GM21447 (cell line): Measurements from ENCODE around the gene AP1M1.
"Not testable (repeated sequence)": the region's sequence is repeated elsewhere in the genome, so short reads cannot be mapped to it uniquely, and the experiment has no call there.

Experiments used
- ATAC-seq: cut with Tn5 transposase; IDR thresholded peaks from one replicate; pipeline ENCODE4 v1.9.1; 2021; ENCODE audit not compliant: unreplicated experiment

Gene AP1M1

DNA sequence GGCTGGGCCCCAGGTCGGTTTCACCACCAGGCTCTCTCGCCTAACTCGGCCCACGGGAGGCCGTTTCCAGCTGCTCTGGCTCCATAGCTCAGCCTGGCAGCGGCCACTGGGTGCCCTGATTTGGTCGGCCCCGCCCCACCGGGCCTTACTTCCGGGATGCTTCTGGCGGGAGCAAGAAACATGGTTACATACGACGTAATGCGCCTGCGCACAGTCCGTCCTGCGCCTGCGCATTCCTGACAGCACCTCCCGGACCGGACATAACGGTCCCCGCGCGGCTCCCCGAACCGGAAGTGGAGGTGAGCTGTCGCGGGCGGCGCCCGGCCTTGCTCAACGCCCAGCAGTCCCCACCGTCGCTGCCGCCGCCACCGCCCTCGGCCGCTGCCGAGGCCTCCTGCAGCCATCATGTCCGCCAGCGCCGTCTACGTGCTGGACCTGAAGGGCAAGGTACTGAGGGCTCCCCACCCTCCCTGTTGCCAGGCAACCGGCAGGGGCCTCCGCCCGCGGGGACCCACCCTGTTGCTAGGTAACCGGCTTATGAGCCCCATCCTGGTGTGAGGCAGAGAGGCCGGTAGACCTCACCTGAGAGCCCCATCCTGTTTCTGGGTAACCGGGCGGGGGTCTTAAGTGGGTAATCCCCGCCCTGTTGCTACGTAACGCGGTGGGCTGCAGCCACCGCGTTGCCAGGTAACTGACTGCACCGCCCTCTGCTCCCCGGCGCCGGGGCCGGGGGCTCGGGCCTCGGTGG lies at the start of gene AP1M1:
Gene AP1M1, plus strand, starts transcription at position 290 of the 748 bp plus-strand sequence. Its CDS starts 116 bp downstream, at position 406.
- peak; percentile 85 for ATAC-seq

DNA sequence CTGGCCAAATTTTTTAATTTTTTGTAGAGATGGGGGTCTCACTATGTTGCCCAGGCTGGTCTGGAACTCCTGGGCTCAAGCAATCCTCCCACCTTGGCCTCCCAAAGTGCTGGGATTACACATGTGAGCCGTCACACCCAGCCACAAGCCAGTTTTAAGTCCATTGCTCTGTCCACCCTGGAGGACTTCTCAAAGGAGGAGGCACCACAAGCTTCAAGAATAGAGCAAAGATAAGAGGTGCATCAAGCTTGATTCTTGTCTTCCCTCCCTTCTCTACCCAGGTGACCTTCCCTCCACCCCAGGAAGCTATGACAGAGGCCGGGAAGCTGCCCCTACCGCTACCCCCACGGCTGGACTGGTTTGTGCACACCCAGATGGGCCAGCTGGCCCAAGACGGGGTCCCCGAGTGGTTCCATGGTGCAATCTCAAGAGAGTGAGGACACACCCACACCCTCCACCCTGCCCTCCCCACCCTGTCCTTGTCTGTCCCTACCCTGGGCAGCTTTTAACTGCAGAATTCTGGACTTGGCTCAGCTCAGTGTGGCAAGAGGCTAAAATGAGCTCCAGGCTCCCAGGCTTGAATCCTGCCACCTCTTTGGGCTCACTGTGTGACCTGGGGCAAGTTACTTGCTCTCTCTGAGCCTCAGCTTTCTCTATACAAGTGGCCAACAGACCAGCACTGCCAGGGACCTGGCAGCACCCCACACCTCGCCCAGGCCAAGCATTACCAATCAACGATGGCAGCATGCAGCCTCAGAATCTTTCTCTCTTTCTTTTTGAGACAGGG lies 49.1 kb upstream of the AP1M1 start:
- no peak for ATAC-seq

DNA sequence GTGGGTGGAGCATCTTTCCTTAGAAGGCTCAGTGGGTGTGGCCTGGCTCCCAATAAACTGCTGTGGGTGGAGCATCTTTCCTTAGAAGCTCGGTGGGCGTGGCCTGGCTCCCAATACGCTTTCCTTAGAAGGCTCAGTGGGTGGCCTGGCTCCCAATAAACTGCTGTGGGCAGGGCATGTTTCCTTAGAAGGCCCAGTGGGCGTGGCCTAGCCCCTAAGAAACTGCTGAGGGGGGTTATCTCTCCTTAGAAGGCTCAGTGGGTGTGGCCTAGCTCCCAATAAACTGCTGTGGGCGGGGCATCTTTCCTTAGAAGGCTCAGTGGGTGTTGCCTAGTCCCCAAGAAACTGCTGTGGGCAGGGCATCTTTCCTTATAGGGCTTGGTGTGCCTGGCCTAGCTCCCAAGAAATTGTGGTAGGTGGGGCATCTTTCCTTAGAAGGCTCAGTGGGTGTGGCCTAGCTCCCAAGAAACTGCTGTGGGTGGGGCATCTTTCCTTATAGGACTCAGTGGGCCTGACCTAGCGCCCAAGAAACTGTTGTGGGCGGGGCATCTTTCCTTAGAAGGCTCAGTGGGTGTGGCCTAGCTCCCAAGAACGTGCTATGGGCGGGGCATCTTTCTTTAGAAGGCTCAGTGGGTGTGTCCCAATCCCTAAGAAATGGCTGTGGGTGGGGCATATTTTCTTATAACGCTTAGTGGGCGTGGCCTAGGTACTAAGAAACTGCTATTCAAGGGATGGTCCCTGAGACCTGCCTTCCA lies 44.0 kb upstream of the AP1M1 start:
- no peak for ATAC-seq

DNA sequence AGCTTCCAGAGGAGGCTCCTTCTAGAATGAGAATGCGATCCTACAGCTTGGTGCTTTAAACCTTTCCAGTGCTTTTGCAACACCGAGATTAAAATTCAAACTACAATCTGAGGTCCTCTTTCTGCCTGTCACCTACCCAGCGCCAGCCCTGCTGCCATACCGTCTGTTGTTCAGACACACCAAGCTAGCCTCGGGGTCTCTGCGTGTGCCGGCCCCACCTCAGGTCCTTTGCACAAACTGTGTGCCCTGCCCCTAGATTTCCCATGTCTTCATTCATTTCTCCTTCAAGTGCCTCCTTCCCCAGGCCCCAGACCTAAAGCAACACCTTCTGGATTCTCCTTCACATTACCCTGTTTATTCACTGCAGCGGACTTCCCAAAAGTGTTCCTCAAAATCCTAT lies 43.2 kb upstream of the AP1M1 start:
- no peak for ATAC-seq

DNA sequence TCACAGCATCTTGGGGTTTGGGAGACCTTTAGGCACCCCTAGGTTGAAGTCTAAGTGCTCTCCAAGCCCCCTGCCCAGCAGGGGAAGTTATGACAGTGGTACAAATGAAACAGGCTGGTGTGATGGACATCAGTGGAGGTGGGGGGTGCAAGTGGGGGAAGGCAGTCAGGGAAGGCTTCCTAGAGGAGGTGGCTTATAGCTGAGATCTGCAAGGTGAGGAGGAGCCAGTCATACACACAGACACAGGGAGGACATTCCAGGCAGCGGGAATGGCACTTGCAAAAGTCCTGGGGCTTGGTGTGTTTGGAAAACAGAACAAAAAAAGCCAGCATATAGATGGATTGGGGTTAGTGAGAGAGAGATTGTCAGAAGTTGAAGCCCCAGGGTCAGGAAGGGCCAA lies 42.6 kb upstream of the AP1M1 start:
- no peak for ATAC-seq

DNA sequence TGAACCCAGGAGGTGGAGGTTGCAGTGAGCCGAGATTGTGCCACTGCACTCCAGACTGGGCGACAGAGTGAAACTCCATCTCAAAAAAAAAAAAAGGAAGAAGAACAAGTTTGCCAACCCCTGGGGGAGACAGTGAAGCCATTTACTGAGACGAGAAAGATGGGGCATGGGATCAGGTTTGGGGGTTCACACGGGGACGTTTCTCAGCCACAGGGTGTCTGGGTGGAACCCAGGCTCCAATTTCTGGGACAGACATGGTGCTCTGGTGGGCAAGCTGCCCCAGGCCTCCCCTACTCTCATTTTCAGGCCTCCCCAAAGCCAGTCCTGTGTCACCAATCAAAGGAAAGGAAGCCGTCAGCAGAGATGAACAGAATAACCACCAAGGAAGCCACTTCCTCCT lies 40.8 kb upstream of the AP1M1 start:
- no peak for ATAC-seq

DNA sequence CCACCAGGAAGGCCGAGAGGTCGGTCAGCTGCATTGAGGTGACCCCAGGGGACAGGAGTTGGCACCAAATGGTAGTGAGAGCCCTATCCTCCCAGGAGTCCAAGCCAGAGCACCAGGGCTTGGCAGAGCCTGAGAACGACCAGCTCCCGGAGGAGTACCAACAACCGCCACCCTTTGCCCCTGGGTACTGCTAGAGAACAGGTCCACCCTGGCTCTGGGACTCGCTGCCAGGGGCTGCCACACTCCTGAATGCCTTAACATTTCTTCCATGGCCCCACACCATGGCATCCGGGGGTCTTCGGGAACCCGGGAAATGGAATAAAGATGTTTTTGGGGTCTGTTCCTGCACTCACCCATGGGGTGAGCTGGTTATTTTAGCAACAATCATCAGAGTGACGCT lies 40.1 kb upstream of the AP1M1 start:
- ATAC-seq = no peak

DNA sequence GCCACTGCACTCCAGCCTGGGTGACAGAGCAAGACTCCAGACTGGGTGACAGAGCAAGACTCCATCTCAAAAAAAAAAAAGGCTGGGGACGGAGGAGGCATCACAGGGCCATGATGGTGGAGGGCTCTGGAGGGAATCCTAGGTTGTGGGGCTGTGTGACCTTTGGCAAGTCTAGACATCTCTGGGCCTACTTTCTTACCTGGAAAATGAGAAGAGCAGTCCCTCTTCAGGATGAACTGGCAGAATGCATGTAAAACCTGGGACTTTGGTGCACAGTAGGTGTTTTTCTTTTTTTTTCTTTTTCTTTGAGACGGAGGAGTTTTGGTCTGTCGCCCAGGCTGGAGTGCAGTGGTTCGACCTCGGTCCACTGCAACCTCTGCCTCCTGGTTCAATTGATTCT lies 38.1 kb upstream of the AP1M1 start:
- no peak for ATAC-seq

DNA sequence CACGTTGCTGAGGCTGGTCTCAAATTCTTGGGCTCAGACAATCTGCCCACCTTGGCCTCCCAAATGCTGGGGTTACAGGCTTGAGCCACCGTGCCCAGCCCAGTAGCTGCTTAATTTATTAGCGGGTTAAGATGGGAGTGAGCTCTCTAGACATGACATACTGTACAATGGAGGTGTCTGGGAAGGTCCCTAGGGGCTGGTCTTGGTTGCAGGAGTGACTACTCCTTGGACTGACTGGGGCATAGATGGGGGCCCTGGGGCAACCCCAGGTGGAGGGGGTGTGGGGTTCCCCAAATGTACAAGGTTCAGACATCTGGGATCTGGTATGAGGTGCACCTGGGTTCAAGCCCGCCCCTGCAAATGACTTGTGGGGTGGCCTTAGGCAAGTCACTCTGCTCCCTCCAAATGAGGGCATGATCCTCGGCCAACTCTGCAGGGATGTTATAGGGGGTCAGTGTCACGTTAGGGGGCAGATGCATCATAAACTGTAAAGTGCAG lies 37.2 kb upstream of the AP1M1 start:
- no peak for ATAC-seq

DNA sequence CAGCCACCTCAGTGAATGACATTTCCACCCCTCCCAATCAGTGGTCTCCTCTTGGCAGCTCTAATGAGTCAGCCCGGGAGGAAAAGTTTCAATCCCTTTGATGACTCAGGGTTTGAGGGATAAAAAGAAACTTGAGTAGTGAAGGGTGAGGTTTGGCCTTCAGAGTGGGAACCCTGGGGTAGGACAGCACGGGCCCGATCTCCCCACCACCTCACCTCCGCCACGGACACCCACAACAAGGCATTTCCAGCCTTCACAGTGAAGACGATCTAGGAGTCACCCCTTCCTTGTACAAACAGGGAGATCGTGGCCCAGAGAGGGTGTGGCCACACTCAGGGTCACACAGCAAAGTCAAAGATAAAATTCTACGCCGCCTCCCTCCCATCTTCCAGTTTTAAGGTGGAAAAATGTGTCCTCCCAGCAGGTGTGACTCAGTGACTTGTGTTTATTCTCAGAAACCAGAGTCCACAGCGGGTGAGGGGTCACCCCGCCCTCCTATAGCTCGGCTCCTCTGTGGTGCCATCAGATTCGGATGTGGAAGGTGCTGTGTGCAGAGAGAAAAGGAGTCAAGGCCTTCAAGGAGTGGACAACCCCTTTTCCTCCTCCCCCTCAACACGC lies 36.7 kb upstream of the AP1M1 start:
- no peak for ATAC-seq

DNA sequence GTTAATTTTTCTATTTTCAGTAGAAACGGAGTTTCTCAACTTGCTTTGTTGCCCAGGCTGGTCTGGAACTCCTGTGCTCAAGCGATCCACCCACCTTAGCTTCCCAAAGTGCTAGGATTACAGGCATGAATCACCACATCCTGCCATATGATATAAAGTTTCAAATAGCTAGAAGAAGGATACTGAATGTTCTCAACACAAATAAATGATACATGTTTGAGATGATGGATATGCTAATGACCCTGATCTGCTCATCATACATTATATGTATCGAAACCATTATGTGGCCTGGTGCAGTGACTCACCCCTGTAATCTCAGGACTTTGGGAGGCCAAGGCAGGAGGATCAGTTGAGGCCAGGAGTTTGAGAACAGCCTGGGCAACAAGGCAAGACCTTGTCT lies 35.9 kb upstream of the AP1M1 start:
- ATAC-seq = no peak

DNA sequence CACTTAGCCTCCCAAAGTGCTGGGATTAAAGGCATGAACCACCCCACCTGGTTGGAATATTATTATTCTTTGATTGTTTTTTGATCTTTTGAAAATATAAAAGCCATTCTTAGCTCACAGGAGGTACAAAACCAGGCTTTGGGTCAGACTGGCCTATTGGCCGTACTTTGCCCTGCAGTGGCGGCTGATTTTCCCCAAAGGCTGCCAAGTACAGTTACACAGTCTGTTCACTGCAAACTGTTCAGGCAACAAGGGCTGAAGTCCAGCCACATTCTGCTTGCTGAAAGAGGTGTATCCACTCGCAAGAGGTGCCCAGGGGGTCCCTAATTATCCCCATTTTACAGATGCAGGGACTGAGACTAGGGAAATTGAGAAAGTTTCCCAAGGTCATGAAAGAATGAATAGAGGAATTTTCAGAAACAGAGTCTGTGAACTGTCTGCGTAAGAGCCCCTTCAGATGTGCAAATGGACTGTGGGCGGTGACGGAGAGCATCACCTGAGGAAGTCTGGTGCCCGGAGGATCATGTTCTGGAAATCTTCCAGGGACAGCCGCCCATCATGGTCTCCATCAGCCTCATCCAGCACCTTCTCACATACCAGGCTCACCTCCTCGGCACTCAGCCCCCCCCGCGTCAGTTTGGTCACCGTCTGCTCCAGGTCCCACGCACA lies 33.4 kb upstream of the AP1M1 start:
- ATAC-seq = no peak

DNA sequence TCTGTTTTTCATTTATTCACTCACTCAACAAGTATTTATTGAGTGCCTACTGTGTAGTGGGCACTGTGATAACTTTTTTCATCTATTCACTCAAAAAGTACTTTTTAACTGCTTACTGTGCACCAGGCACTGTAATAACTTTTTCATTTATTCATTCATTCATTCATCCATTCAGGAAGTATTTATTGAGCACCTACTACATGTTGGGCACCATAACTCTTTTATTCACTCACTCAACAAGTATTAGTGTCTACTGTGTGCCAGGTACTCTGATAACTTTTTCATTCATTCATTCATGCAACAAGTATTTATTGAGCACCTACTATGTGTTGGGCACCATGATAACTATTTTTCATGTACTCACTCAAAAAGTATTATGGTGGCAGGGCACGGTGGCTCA lies 31.3 kb upstream of the AP1M1 start:
- no peak for ATAC-seq

DNA sequence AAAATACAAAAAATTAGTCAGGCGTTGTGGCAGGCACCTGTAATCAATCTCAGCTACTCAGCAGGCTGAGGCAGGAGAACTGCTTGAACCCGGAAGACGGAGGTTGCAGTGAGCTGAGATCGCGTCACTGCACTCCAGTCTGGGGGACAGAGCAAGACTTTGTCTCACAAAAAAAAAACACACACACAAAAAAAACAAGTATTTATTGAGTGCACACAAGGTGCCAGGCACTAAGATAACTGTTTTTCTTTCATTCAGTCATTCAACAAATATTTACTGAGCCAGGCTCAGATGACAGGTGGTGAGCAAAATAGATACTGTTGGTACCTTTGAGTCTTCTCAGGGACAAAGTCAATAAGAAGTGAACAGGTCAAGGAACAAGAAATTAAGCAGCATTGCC lies 30.7 kb upstream of the AP1M1 start:
- ATAC-seq = no peak

DNA sequence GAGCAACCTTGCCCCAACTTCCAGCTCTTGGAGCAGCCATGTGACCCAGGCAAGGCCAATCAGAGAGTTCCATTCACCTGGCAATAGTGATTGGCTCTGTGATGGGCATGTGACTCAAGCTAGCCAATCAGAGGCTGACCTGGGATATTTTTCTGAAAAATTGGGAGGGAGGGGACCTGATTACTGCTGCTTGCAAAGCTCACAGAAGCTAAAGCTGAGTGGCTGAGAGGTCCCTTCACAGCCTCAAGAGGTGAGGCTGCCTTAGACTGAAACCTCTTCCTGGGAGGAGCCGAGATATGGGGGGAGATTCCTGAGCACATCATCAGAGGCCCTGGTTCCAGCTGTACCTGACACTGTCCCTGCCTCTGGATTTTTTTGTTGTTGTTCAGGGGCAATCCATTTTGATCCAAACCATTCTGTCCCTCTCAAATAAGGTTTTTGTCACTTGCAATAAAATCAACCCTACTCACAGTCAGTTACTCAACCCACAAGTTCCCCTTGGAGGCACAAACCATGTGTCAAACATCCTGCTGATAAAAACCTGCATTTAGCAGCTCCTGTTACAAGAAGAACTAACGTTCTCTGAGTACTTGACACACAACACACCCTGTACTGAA lies 29.1 kb upstream of the AP1M1 start:
- ATAC-seq = no peak

DNA sequence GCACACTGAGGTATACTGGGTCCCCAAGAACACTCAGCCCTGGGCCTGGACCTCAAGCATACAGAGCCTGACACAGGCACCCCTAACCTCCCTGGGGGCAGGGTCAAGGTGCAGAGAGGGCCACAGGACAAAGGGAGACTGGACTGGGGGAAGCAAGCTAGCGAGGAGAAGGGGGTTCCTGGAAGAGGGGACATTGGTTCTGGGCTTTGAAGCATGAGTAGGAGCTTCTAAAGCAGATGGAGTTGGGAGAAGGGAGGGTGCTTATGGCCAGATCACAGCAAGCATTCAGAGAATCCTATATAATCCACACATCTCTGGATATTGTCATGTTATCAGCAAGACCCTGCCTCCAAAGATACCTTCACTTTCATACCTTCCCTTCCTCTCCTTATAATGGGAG lies 27.6 kb upstream of the AP1M1 start:
- no peak for ATAC-seq

DNA sequence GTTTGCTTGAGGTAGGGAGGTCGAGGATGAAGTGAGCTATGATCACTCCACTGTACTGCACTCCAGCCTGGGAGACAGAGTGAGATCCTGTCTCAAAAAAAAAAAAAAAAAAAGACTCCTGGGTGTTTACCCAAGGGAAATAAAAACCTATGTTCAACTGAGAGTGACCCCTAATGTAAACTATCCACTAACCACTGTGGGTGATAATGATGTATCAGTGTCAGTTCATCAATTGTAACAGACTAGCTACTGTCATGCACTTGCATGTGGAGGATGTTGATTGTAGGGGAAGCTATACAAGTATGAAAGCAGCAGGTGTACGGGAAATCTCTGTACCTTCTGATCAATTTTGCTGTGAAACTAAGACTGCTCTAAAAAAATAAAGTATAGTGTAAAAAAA lies 21.8 kb upstream of the AP1M1 start:
- ATAC-seq = no peak

DNA sequence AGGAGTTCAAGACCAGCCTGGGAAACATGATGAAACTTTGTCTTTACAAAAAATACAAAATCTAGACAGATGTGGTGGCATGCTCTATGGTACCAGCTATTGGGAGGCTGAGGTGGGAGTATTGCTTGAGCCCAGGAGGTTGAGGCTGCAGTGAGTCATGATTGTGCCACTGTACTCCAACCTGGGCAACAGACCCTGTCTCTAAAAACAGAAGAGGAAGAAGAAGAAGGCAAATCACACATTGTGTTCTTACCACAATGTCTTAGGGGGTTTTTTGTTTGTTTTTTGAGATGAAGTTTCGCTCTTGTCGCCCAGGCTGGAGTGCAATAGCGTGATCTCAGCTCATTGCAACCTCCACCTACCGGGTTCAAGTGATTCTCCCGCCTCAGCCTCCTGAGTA lies 18.8 kb upstream of the AP1M1 start:
- ATAC-seq = not testable (repeated sequence)

DNA sequence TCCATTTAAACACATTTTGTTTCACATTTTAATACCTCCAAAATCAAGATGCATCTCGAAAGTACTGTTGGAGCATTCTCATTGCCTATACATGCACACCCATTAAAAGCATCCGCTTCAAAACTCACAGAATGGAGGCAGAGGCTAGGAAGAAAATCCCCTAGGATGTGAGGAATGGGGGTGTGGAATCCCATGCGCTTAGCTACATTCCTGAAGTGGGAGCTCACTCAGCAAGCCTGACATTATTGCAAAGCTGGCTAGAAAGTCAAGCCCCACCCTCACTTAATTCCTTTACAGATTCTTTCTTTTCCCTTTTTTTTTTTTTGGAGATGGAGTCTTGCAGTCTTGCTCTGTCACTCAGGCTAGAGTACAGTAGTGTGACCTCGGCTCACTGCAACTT lies 17.1 kb upstream of the AP1M1 start:
- no peak for ATAC-seq

DNA sequence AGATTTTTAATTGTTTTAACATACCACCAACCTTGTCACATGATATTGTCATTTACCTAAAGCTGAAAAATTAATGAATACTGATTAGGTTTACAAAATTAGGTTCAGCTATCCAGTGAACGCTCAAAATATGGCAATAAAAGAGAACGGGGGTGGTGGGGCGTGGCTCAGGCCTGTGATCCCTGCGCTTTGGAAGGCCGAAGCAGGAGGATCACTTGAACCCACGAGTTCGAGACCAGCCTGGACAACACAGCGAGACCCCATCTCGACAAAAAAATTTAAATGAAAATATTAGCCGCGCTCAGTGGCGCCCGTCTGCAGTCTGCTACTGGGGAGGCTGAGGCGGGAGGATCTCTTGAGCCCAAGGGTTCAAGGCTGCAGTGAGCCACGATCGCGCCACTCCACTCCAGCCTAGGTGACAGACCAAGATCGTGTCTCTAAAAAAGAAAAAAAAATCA lies 13.0 kb upstream of the AP1M1 start:
- ATAC-seq = no peak
